GM06990 (cell line): ENCODE data around the gene PLEKHJ1.

Experiments used
- DNase-seq: peaks from one replicate; pipeline ENCODE4 v3.0.0-alpha.2; 2011; ENCODE audit not compliant: insufficient read length; ENCODE audit errors: extremely low read depth
- H3K27me3 ChIP-seq: replicated peaks from 2 replicates; pipeline ENCODE4 v1.6.0; 2011; ENCODE audit warnings: low read length; ENCODE audit not compliant: control insufficient read depth, insufficient read depth
- H3K36me3 ChIP-seq: 2 replicates; pipeline ENCODE4 v1.5.1; 2011; ENCODE audit warnings: low read length; ENCODE audit not compliant: control insufficient read depth, insufficient read depth
- H3K4me3 ChIP-seq: replicated peaks from 2 replicates; pipeline ENCODE4 v1.5.1; 2011; ENCODE audit warnings: low read depth, mild to moderate bottlenecking, control low read depth, low read length
- CTCF ChIP-seq: IDR thresholded peaks from 2 replicates; pipeline ENCODE4 v1.5.1; 2011; ENCODE audit warnings: low read length, control low read depth, mild to moderate bottlenecking, inconsistent platforms; ENCODE audit not compliant: insufficient read depth, poor library complexity, severe bottlenecking

PLEKHJ1 gene

DNA sequence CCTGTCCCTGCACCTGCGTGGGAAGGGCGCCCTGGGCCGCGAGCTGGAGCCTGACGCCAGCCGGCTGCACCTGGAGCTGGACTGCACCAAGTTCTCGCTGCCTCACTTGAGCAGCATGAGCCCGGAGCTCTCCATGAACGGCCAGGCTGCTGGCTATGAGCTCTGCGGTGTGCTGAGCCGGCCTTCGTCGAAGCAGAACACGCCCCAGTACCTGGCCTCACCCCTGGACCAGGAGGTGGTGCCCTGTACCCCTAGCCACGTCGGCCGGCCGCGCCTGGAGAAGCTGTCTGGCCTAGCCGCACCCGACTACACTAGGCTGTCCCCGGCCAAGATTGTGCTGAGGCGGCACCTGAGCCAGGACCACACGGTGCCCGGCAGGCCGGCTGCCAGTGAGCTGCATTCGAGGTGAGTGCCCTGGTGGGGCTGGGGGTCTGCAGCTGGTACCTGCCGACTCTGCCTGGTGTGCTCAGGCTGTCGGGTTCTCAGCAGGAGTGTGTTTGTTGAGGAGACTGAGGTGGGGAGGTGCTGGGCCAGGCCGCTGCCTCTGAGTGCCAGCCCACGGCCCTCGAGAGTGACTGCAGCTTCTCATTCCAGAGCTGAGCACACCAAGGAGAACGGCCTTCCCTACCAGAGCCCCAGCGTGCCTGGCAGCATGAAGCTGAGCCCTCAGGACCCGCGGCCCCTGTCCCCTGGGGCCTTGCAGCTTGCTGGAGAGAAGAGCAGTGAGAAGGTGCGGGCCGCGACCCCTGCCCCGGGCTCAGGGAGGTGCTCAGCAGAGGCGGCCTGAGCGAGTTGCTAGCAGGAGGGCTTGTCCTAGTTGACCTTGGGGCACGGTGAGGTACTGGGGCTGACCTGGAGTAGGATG, 19.5 kb downstream of the PLEKHJ1 start:
- DNase-seq, result no peak
- no peaks in the 10 kb centered on the region for H3K27me3 ChIP-seq
- H3K36me3 ChIP-seq, result peaks cover 53% of the 10 kb centered on the region
- no peak for TF ChIP-seq CTCF
- no peak overlapping the region for H3K4me3 ChIP-seq

- peaks cover 59% of the 10 kb centered on the region for H3K36me3 ChIP-seq
Measured at GRCh38 chr19:2215281-2215751, 20.8 kb downstream of the PLEKHJ1 start.

GRCh38 chr19:2214251-2214650, 21.9 kb downstream of the PLEKHJ1 start:
- Histone ChIP-seq H3K4me3 (no peak overlapping the region), H3K27me3 (no peaks in the 10 kb centered on the region), H3K36me3 (peaks cover 56% of the 10 kb centered on the region)
- no peak for TF ChIP-seq CTCF
- DNase-seq, result no peak

More at GRCh38 chr19:2215281-2215751, 20.8 kb downstream of the PLEKHJ1 start:
- H3K27me3 ChIP-seq, result no peaks in the 10 kb centered on the region
- no peak for TF ChIP-seq CTCF
- no peak overlapping the region for H3K4me3 ChIP-seq
- no peak for DNase-seq

DNA sequence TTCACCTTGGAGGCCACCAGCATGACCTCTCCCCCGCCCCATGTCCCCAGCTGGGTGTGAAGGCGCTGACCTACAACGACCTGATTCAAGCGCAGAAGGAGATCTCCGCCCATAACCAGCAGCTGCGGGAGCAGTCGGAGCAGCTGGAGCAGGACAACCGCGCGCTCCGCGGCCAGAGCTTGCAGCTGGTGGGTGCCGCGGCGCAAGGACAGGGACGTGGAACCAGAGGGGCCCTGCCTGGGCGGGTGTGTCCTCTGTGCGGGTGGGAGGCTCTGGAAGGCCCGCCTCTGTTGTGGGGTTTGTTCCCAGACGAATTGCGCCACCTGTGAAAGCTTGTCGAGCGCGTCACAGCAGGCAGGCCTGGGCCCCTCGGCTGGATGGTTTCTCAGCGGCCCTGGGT, 22.3 kb downstream of the PLEKHJ1 start:
- no peak for DNase-seq
- Histone ChIP-seq H3K4me3 (no peak overlapping the region), H3K27me3 (no peaks in the 10 kb centered on the region), H3K36me3 (peaks cover 57% of the 10 kb centered on the region)
- TF ChIP-seq CTCF, result no peak

DNA sequence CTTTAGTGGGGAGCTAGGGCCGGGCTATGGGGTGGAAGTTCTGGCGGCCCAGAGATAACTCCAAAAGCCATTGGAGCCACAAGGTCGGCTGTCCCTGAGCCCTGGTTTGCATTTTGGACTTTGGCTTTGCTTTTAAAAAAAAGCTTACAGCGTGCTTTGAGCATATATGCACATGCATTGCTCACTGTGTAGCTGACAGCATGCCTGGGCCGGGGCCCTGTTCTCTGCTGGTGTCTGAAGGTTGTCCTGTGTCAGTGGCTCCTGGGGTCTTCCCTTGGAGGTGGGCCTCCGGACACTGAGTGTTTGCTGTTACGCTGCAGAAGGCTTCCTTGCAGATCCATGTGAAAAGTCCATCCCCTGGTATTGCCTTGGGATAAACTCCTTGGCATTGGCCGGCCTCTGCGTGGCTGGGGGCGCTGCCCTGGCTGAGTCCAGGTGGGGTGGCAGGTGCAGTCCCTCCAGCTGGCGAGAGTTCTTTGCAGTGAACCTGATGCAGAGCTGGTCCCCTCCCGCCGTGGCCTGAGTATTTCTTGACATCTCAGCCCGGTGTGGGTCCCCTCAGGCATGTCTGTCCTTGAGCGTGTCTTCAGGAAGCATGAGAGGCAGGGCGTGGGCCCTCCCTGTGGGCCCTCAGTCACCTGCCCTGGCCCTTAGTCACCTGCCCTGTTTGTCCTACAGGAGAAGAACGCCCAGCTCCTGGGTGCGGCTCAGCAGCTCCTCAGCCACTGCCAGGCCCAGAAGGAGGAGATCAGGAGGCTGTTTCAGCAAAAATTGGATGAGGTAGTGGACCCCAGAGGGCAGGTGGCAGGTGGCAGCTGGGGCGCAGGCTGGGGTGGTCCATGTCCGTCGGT, 23.0 kb downstream of the PLEKHJ1 start:
- Histone ChIP-seq H3K4me3 (no peak overlapping the region), H3K27me3 (no peaks in the 10 kb centered on the region), H3K36me3 (peaks cover 63% of the 10 kb centered on the region)
- TF ChIP-seq CTCF, result no peak
- no peak for DNase-seq
